ENCODE results near the gene PROM2. TPM values are rescaled to one million over a fixed set of nuclear protein-coding genes. Genes with fewer than 3 reads are reported as not detected.

The PROM2 gene
- total and polyA plus RNA-seq, 5 experiments from 2014 or later: 0.88 to 0.91 TPM; not detected in 3

DNA sequence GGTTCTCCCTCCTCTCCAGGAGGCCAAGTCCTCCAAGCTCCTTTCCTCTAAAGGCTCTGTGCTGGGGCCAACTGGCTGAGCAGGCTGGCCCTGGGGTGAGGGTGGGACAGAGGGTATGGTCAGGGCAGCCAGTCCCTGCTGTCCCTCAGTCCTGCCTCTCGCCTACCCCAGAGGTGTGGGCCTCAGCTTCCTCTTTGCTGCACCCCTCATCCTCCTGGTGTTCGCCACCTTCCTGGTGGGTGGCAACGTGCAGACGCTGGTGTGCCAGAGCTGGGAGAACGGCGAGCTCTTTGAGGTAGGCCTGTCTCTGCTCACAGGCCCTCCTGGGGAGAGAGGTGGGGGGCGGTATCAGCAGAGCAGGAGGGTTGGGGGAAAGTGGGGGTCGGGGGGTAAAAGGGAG, 6.8 kb downstream of the PROM2 start:
- no peak overlapping the region for H3K4me3 Mint-ChIP-seq
- ATAC-seq (no peak), DNase-seq (no peak)
- no peaks in the 10 kb centered on the region for H3K36me3 Mint-ChIP-seq
- POLR2A ChIA-PET: no interaction called here
- no peak overlapping the region for H3K27ac Mint-ChIP-seq
- no peaks in the 10 kb centered on the region for H3K4me1 Mint-ChIP-seq
- H3K9me3 Mint-ChIP-seq: no peaks in the 10 kb centered on the region
- no peaks in the 10 kb centered on the region for H3K27me3 Mint-ChIP-seq

DNA sequence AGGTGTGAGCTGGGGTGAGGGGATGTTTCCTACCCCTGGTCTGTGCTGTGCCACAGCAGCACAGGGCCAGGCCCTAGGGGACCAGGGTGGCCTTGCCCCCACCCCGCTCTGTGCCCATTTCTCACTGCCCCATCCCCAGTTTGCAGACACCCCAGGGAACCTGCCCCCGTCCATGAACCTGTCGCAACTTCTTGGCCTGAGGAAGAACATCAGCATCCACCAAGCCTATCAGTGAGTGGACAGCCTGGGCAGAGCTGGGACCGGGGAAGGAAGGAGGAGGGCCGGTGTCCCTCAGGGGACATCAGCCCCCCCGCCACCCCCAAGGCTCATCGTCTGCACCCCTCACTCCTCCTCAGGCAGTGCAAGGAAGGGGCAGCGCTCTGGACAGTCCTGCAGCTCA, 7.5 kb downstream of the PROM2 start:
- no peaks in the 10 kb centered on the region for H3K4me1 Mint-ChIP-seq
- ATAC-seq: no peak
- POLR2A ChIA-PET: no interaction called here

DNA sequence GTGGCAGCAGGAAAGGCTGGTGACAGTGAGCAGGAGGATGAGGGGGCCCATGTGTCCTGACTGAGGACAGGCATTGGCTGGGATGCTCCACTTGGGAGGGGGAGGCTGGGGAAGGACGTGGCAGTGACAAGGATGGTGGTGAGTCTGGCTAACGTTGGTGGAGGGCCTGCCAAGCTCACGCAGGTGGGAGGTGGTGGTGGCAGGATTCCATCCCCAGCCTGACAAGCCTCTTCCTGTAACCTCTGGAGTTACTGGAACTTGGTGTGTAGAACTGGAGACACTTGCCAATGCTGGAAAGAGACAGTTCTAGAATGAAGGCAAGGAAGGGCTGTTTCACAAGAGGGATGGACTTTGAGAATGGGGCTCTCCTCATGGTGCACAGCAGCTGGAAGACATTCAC, 8.2 kb downstream of the PROM2 start:
- Mint-ChIP-seq H3K4me1 (no peaks in the 10 kb centered on the region), H3K36me3 (no peaks in the 10 kb centered on the region), H3K9me3 (no peaks in the 10 kb centered on the region), H3K27me3 (no peaks in the 10 kb centered on the region), H3K27ac (no peak overlapping the region), H3K4me3 (no peak overlapping the region)
- DNase-seq (no peak), ATAC-seq (no peak)
- POLR2A ChIA-PET: no interaction called here

More for the DNA sequence above, 7.5 kb downstream of the PROM2 start:
- DNase-seq: no peak
- Mint-ChIP-seq H3K36me3 (no peaks in the 10 kb centered on the region), H3K27me3 (no peaks in the 10 kb centered on the region), H3K27ac (no peak overlapping the region), H3K9me3 (no peaks in the 10 kb centered on the region), H3K4me3 (no peak overlapping the region)

DNA sequence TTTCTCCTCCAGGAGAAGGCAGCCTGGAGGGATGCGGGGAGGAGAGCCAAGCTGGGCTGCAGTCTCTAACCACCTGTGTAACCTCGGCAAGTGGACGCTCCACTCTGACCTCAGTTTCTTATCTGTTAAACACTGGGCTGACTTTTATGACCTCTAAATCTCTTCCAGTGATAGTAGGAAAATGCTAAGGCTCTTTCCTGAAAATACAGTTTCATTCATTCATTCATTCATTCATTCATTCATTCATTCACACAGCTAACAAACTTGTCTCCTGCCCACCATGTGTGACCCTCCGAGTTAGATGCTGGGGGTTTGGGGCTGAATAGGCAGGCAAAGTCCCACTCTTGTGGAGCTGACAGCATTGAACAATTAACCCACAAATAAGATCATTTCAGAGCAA, 9.3 kb downstream of the PROM2 start:
- Mint-ChIP-seq H3K4me3 (no peak overlapping the region), H3K4me1 (no peaks in the 10 kb centered on the region), H3K9me3 (no peaks in the 10 kb centered on the region), H3K27ac (no peak overlapping the region), H3K36me3 (no peaks in the 10 kb centered on the region), H3K27me3 (no peaks in the 10 kb centered on the region)
- no peak for ATAC-seq
- DNase-seq: no peak
- POLR2A ChIA-PET: no interaction called here

DNA sequence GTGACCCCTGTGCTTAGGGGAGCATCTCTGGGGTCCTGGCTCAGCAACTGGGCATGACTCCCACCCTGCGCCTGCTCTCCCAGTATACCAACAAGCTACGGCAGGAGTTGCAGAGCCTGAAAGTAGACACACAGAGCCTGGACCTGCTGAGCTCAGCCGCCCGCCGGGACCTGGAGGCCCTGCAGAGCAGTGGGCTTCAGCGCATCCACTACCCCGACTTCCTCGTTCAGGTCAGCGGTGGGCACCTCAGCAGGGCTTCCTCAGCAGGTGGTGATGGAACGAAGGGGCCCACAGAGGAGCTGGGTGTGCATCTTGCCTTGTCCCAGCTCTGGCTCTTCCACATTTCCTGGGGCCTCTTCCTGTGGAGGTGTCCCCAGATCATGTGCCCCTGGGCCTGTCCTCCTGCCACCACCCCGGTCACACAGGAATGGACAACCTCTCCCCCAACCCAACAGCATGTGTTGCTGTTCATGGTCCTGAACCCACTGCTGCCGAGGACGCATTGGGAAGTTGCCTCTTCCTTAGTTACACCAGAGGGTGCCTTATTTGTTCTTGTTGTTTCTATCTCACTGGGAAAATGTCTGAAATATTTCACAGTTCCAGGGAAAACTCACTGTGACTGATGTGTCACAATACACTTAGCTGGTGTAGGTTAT, 10.8 kb downstream of the PROM2 start:
- POLR2A ChIA-PET: no interaction called here
- Mint-ChIP-seq H3K4me3 (no peak overlapping the region), H3K27ac (no peak overlapping the region)

DNA sequence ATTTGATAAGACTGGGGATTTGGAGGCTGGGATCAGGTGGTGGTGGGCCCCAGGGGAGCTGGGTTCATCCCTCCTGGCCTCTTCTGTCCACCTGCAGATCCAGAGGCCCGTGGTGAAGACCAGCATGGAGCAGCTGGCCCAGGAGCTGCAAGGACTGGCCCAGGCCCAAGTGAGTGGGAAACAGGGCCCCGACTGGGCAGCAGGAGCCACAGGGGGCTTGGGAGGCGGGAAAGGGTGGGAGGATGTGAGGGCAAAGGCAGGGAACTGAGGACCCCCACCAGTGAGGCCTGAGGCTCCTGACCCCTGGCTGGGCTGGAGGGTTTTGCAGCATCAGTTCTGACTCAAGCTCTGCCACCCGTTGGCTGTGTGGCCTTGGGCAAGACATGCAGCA, 11.3 kb downstream of the PROM2 start:
- POLR2A ChIA-PET: no interaction called here

More for the DNA sequence above, 10.8 kb downstream of the PROM2 start:
- H3K4me1 Mint-ChIP-seq: no peaks in the 10 kb centered on the region
- no peaks in the 10 kb centered on the region for H3K27me3 Mint-ChIP-seq
- H3K36me3 Mint-ChIP-seq: peaks cover 0 to 1% (median under 1%) of the 10 kb centered on the region in 3 donors
- no peak for ATAC-seq
- DNase-seq: no peak
- H3K9me3 Mint-ChIP-seq: peaks cover 0 to 4% (median under 1%) of the 10 kb centered on the region in 9 donors

DNA sequence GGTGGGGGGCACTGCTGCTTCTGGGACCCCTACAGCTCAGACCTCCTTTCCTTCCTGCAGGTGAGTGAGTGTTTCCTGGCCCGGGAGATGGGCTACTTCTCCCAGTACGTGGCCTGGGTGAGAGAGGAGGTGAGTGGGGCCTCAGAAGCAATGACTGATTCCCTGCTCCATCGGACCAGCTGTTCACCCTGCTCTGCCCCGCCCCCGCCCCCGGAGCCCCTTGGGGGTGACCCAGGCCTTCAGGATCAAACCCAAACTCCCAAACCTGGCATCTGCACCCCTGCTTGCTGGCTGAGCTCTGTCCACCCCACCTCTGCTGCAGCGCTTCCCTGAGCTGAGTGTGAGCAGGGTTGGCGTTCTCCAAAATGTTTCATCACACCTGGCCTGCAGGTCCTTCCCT, 13.1 kb downstream of the PROM2 start:
- no peaks in the 10 kb centered on the region for H3K27me3 Mint-ChIP-seq
- POLR2A ChIA-PET: no interaction called here
- no peaks in the 10 kb centered on the region for H3K4me1 Mint-ChIP-seq
- peaks cover 0 to 16% (median 5%) of the 10 kb centered on the region in 3 donors for H3K36me3 Mint-ChIP-seq
- ATAC-seq (no peak), DNase-seq (no peak)
- H3K4me3 Mint-ChIP-seq: no peak overlapping the region
- peaks cover 0 to 26% (median 18%) of the 10 kb centered on the region in 9 donors for H3K9me3 Mint-ChIP-seq
- no peak overlapping the region for H3K27ac Mint-ChIP-seq

More for the DNA sequence above, 11.3 kb downstream of the PROM2 start:
- H3K27ac Mint-ChIP-seq: no peak overlapping the region
- H3K4me1 Mint-ChIP-seq: no peaks in the 10 kb centered on the region
- no peak for DNase-seq
- H3K4me3 Mint-ChIP-seq: no peak overlapping the region
- peaks cover 0 to 7% (median 4%) of the 10 kb centered on the region in 3 donors for H3K36me3 Mint-ChIP-seq
- no peaks in the 10 kb centered on the region for H3K27me3 Mint-ChIP-seq
- ATAC-seq: no peak
- peaks cover 0 to 9% (median 6%) of the 10 kb centered on the region in 9 donors for H3K9me3 Mint-ChIP-seq

DNA sequence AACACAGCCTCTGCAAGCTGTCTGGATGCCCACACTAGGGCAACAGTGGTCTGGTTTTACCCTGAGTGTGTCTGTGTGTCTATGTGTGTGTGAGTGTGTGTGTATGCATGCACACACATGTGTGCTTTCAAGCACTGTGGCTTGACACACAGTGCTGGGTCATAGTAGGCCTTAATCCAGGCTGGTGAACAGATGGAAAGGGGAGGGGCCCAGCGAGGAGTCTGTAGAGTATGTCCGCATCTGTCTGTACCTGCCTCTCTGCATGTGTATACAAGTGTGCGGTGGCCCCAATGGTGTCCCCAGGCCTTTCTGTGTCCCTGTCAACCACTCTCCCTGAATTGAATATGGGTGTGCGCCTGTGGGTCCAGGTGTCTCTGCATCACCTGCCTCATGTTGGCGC, 13.6 kb downstream of the PROM2 start:
- Mint-ChIP-seq H3K27me3 (no peaks in the 10 kb centered on the region), H3K4me1 (no peaks in the 10 kb centered on the region), H3K27ac (no peak overlapping the region), H3K36me3 (peaks cover 0 to 17% (median 5%) of the 10 kb centered on the region in 3 donors), H3K4me3 (no peak overlapping the region), H3K9me3 (peaks cover 0 to 28% (median 20%) of the 10 kb centered on the region in 9 donors)
- no peak for DNase-seq
- POLR2A ChIA-PET: no interaction called here
- ATAC-seq: no peak

DNA sequence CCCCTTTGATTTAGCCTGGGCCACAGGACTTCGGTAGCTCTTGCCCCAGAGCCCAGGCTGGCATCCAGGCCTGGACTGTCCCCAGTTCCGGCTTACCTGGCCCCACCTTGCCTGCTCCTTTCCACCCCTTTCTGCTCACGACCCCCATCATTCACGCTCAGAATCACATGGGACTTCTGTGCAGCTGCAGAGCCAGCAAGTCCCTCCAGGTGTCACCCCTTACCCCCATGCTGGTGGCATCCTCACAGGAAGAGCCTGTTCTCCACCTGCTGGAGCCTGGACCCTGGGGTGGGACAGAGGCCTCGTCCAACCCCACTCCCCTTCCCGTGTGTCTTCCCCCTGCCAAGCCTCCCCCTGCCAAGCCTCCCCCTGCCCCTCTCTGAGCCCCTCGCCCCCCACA, 15.0 kb downstream of the PROM2 start:
- POLR2A ChIA-PET: no interaction called here
- Mint-ChIP-seq H3K36me3 (peaks cover 0 to 17% (median 5%) of the 10 kb centered on the region in 3 donors), H3K27me3 (no peaks in the 10 kb centered on the region), H3K27ac (peak overlapping the region in 1 of 10 donors; percentile 43), H3K9me3 (peaks cover 0 to 28% (median 20%) of the 10 kb centered on the region in 9 donors), H3K4me1 (no peaks in the 10 kb centered on the region), H3K4me3 (no peak overlapping the region)
- DNase-seq (no peak), ATAC-seq (no peak)

DNA sequence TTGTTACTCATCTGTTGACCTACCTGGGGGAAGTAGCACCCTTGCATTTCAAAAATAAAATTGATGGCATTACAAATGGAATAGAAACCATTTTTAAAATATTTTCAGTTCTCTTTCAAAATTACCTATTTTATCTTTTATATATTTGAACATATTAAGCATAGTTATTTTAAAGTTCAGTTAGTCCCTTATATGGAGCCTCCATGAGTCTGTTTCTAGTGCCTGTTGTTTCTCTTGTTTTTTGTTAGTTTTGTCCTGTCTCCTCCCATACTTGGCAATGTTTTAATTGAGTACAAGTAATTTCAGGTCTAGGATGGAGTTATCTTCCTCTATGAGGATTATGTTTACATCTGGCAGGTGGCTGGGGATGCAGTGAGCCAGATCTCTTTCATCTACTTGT, 17.0 kb downstream of the PROM2 start:
- Mint-ChIP-seq H3K27ac (no peak overlapping the region), H3K27me3 (peaks cover 0 to 4% (median 0%) of the 10 kb centered on the region in 5 donors), H3K36me3 (peaks cover 0 to 17% (median 5%) of the 10 kb centered on the region in 3 donors), H3K4me1 (no peaks in the 10 kb centered on the region), H3K4me3 (no peak overlapping the region), H3K9me3 (peaks cover 0 to 28% (median 20%) of the 10 kb centered on the region in 9 donors)
- POLR2A ChIA-PET: no interaction called here
- no peak for ATAC-seq
- DNase-seq: no peak

DNA sequence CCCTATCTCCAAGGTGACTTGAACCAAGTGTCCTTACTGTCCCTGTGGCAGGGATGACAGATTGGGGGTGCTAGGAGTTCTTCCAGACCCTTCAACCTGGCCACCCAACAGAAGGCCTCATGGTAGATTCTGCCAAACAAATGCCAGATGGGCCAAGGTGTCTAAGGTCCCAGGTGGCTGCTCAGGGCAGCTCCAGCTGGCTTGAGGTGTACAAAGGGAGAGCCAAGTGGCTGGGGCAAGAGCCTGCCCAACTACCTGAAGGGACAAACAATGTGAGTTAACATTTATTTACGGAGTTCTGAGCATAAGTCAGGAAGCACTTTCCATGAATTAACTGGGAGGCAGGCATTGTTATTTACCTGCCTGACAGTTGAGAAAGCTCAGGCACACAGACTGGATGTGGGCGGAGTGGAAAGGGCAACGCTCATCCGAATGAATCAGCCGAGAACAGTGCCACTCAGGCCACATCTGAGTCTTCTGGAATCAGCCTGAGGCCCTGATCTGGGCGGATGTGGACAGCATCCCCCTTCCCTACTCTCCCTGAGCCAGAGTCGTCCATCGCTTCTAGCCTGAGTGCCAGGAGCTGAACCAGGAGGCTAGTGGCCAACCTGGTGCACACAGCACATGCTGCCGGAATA, 18.5 kb downstream of the PROM2 start:
- no peak for ATAC-seq
- no peak overlapping the region for H3K27ac Mint-ChIP-seq
- POLR2A ChIA-PET: no interaction called here
- peaks cover 0 to 28% (median 20%) of the 10 kb centered on the region in 9 donors for H3K9me3 Mint-ChIP-seq
- H3K27me3 Mint-ChIP-seq: peaks cover 0 to 17% (median 0%) of the 10 kb centered on the region in 5 donors
- peaks cover 0 to 3% (median under 1%) of the 10 kb centered on the region in 4 donors for H3K4me1 Mint-ChIP-seq
- DNase-seq: no peak
- H3K36me3 Mint-ChIP-seq: peaks cover 0 to 17% (median 5%) of the 10 kb centered on the region in 3 donors
- no peak overlapping the region for H3K4me3 Mint-ChIP-seq

DNA sequence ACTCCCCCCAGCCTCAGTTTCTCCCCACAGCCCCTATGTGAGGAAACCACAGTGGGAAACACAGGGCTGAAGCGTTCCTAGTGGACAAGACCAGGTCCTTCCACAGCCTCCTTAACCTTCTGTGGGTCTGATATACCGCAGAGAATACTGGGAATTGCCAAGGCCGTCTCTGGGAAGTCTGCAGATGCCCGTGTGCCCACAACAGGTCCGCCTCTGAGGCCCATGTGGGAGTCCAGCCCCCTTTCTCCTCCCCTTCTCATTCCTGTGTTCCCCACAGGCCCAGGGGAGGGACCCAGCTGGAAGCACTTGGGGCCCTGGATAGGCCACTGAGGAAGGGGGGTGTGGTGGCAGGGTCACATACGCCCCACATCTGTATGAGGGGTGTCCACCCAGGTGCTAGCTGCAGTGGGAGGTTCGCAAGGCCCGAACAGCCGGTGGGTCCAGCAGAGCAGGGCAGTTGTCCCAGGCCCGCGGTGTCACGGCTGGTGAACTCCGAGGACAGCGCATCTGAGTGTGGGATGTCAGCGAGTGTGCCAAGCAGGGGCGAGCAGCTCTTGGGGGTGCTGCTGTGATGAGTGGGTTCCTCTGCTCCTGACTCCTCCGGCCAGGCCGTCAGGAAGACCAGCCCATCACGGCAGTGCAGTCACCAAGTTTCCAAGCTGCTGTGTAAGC, 20.5 kb downstream of the PROM2 start:
- DNase-seq (no peak), ATAC-seq (no peak)
- H3K4me3 Mint-ChIP-seq: no peak overlapping the region
- POLR2A ChIA-PET: no interaction called here
- peaks cover 0 to 34% (median 0%) of the 10 kb centered on the region in 5 donors for H3K27me3 Mint-ChIP-seq
- peaks cover 0 to 3% (median under 1%) of the 10 kb centered on the region in 4 donors for H3K4me1 Mint-ChIP-seq
- H3K36me3 Mint-ChIP-seq: peaks cover 0 to 17% (median 5%) of the 10 kb centered on the region in 3 donors
- H3K27ac Mint-ChIP-seq: no peak overlapping the region
- H3K9me3 Mint-ChIP-seq: peaks cover 0 to 28% (median 20%) of the 10 kb centered on the region in 9 donors

DNA sequence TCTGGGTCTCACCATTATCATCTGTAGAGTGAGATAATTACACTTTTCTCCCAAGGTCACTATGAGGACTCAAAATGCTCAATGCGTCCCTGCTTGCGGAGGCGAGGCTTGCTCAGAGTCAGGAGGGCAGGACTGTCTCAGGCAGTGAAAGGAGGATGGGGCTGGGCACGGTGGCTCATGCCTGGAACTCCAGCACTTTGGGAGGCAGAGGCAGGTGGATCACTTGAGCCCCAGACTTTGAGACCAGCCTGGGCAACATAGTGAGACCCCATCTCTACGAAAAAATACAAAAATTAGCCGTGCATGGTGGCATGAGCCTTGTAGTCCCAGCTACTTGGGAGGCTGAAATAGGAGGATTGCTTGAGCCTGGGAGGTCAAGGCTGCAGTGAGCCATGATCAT, 21.1 kb downstream of the PROM2 start:
- peaks cover 0 to 12% (median 2%) of the 10 kb centered on the region in 3 donors for H3K36me3 Mint-ChIP-seq
- POLR2A ChIA-PET: no interaction called here
- H3K27ac Mint-ChIP-seq: no peak overlapping the region
- peaks cover 0 to 3% (median under 1%) of the 10 kb centered on the region in 4 donors for H3K4me1 Mint-ChIP-seq
- H3K9me3 Mint-ChIP-seq: peaks cover 0 to 22% (median 14%) of the 10 kb centered on the region in 9 donors
- DNase-seq (no peak), ATAC-seq (no peak)
- H3K27me3 Mint-ChIP-seq: peaks cover 0 to 35% (median 0%) of the 10 kb centered on the region in 5 donors
- no peak overlapping the region for H3K4me3 Mint-ChIP-seq

Measured in naive thymus-derived CD8-positive, alpha-beta T cell (primary cell).